ENCODE data around the gene KCNQ1OT1. TPM values are rescaled to one million over a fixed set of nuclear protein-coding genes. Genes with fewer than 3 reads are reported as not detected.

Gene KCNQ1OT1
- total RNA-seq, 1 donor from 2014 or later: 0.53 TPM

- DNase-seq (ENCODE audit: low read depth, low spot score): no peak
Observed at GRCh38 chr11:2737226-2737590, 37.4 kb upstream of the KCNQ1OT1 start.

- DNase-seq (ENCODE audit: low read depth, low spot score): no peak
Observed at GRCh38 chr11:2736577-2737225, 36.9 kb upstream of the KCNQ1OT1 start.

- DNase-seq (ENCODE audit: low read depth, low spot score): no peak
Observed at GRCh38 chr11:2735053-2735589, 35.3 kb upstream of the KCNQ1OT1 start.

- no peak for DNase-seq (ENCODE audit: low read depth, low spot score)
Observed at GRCh38 chr11:2734181-2735052, 34.6 kb upstream of the KCNQ1OT1 start.

- no peak for DNase-seq (ENCODE audit: low read depth, low spot score)
Observed at GRCh38 chr11:2732940-2733628, 33.3 kb upstream of the KCNQ1OT1 start.

- no peak for DNase-seq (ENCODE audit: low read depth, low spot score)
Observed at GRCh38 chr11:2732261-2732939, 32.6 kb upstream of the KCNQ1OT1 start.

- DNase-seq (ENCODE audit: low read depth, low spot score): no peak
Observed at GRCh38 chr11:2731130-2732125, 31.6 kb upstream of the KCNQ1OT1 start.

- no peak for DNase-seq (ENCODE audit: low read depth, low spot score)
Observed at GRCh38 chr11:2730272-2731129, 30.7 kb upstream of the KCNQ1OT1 start.

- no peak for DNase-seq (ENCODE audit: low read depth, low spot score)
Observed at GRCh38 chr11:2729841-2730240, 30.0 kb upstream of the KCNQ1OT1 start.

GRCh38 chr11:2728663-2729332 is 29.0 kb upstream of the KCNQ1OT1 start:
- DNase-seq (ENCODE audit: low read depth, low spot score): no peak

GRCh38 chr11:2728128-2728662 is 28.4 kb upstream of the KCNQ1OT1 start:
- DNase-seq (ENCODE audit: low read depth, low spot score): no peak

- DNase-seq (ENCODE audit: low read depth, low spot score): no peak
Observed at GRCh38 chr11:2726964-2727363, 27.2 kb upstream of the KCNQ1OT1 start.

GRCh38 chr11:2725368-2726300 is 25.8 kb upstream of the KCNQ1OT1 start:
- DNase-seq (ENCODE audit: low read depth, low spot score): no peak

- no peak for DNase-seq (ENCODE audit: low read depth, low spot score)
Observed at GRCh38 chr11:2724653-2725367, 25.0 kb upstream of the KCNQ1OT1 start.

- DNase-seq (ENCODE audit: low read depth, low spot score): no peak
Observed at GRCh38 chr11:2724104-2724503, 24.3 kb upstream of the KCNQ1OT1 start.

- DNase-seq (ENCODE audit: low read depth, low spot score): no peak
Observed at GRCh38 chr11:2722955-2723354, 23.2 kb upstream of the KCNQ1OT1 start.
